Spinal cord (tissue), 10 donors: Measurements from ENCODE around the gene AQP4. TPM values are rescaled to one million over a fixed set of nuclear protein-coding genes. Genes with fewer than 3 reads are reported as not detected.

Experiments
- DNase-seq, 6 donors: peaks; one replicate each; pipeline versions ENCODE4 v3.0.0 to v3.0.0-alpha.2; 2013 to 2015; ENCODE audit warnings: low spot score in 6 of 6, low read depth in 4 of 6
- H3K27ac ChIP-seq: one replicate; pipeline ENCODE4 v1.5.1; 2013; ENCODE audit warnings: low read depth, low read length, control low read depth
- H3K27me3 ChIP-seq: one replicate; pipeline ENCODE4 v1.6.1; 2013; ENCODE audit warnings: low read length; ENCODE audit not compliant: control insufficient read depth, insufficient read depth
- H3K36me3 ChIP-seq: one replicate; pipeline ENCODE4 v1.6.1; 2013; ENCODE audit warnings: low read length; ENCODE audit not compliant: control insufficient read depth, insufficient read depth
- H3K4me1 ChIP-seq: one replicate; pipeline ENCODE4 v1.6.1; 2013; ENCODE audit warnings: low read length; ENCODE audit not compliant: control insufficient read depth, insufficient read depth
- H3K4me3 ChIP-seq: one replicate; pipeline ENCODE4 v1.5.1; 2013; ENCODE audit warnings: low read depth, low read length, control low read depth
- H3K9me3 ChIP-seq: one replicate; pipeline ENCODE4 v1.6.1; 2013; ENCODE audit warnings: low read length; ENCODE audit not compliant: control insufficient read depth, insufficient read depth
- WGBS: methylation state at CpG from one replicate; pipeline ENCODE4 v1.1.5; 2013; ENCODE audit warnings: missing lambda C conversion rate; ENCODE audit not compliant: insufficient coverage; 5-methylcytosine and 5-hydroxymethylcytosine counted together
- polyA plus RNA-seq, 2 donors: library from polyadenylated mRNA; unstranded; fragments of 120-200 nt; gene quantifications; one replicate each; pipeline ENCODE4 v1.2.1, GENCODE V29; 2013; ENCODE audit not compliant: insufficient read length in 2 of 2
- total RNA-seq, 2 donors: library from RNA; depleted of rRNA in 1 of 2; stranded (reverse); fragments of 120-200 nt in 1 of 2; fragments of >200 nt in 1 of 2; gene quantifications; one replicate each; pipeline versions ENCODE4 v1.2.3 to v1.2.4, GENCODE V29; 2013 to 2014
- donor health status: healthy.

AQP4 gene
- total and polyA plus RNA-seq, 4 donors = 305 to 1,006 (median 577) TPM

GRCh38 chr18:26818461-26818860, 47.0 kb downstream of the AQP4 start:
- H3K4me3 ChIP-seq = no peak overlapping the region
- DNase-seq = no peak
- no CpG with 5 or more reads among the region's 1 CpG for WGBS
- H3K9me3 ChIP-seq = peaks cover 11% of the 10 kb centered on the region
- no peaks in the 10 kb centered on the region for H3K27me3 ChIP-seq
- no peak overlapping the region for H3K27ac ChIP-seq
- no peaks in the 10 kb centered on the region for H3K4me1 ChIP-seq
- H3K36me3 ChIP-seq = no peaks in the 10 kb centered on the region

GRCh38 chr18:26813043-26813442, 52.5 kb downstream of the AQP4 start:
- DNase-seq = peak in 5 of 6 donors; percentile 48 to 90 (median 57)
- Histone ChIP-seq H3K9me3 (peaks cover 3% of the 10 kb centered on the region), H3K4me1 (no peaks in the 10 kb centered on the region), H3K4me3 (no peak overlapping the region), H3K27ac (no peak overlapping the region), H3K27me3 (no peaks in the 10 kb centered on the region), H3K36me3 (no peaks in the 10 kb centered on the region)
- no CpG with 5 or more reads among the region's 1 CpG for WGBS

GRCh38 chr18:26812462-26812861, 53.0 kb downstream of the AQP4 start:
- WGBS = 100% methylated on average over 1 of the region's 3 CpGs
- no peaks in the 10 kb centered on the region for H3K27me3 ChIP-seq
- H3K36me3 ChIP-seq = no peaks in the 10 kb centered on the region
- peak in 1 of 6 donors; percentile 5 for DNase-seq
- no peaks in the 10 kb centered on the region for H3K9me3 ChIP-seq
- H3K4me3 ChIP-seq = no peak overlapping the region
- H3K27ac ChIP-seq = no peak overlapping the region
- H3K4me1 ChIP-seq = no peaks in the 10 kb centered on the region

GRCh38 chr18:26809346-26809745, 56.2 kb downstream of the AQP4 start:
- no peaks in the 10 kb centered on the region for H3K27me3 ChIP-seq
- no peaks in the 10 kb centered on the region for H3K36me3 ChIP-seq
- H3K4me3 ChIP-seq = no peak overlapping the region
- H3K4me1 ChIP-seq = peaks cover 4% of the 10 kb centered on the region
- 82% methylated on average over 5 of the region's 5 CpGs for WGBS
- H3K27ac ChIP-seq = no peak overlapping the region
- no peaks in the 10 kb centered on the region for H3K9me3 ChIP-seq
- DNase-seq = no peak

GRCh38 chr18:26806224-26806623, 59.3 kb downstream of the AQP4 start:
- Histone ChIP-seq H3K4me1 (peaks cover 5% of the 10 kb centered on the region), H3K9me3 (no peaks in the 10 kb centered on the region), H3K27me3 (no peaks in the 10 kb centered on the region), H3K36me3 (no peaks in the 10 kb centered on the region), H3K27ac (no peak overlapping the region), H3K4me3 (no peak overlapping the region)
- DNase-seq = no peak
- no CpG with 5 or more reads among the region's 1 CpG for WGBS

GRCh38 chr18:26804519-26804918, 61.0 kb downstream of the AQP4 start:
- Histone ChIP-seq H3K27me3 (no peaks in the 10 kb centered on the region), H3K36me3 (no peaks in the 10 kb centered on the region), H3K9me3 (no peaks in the 10 kb centered on the region), H3K4me1 (peaks cover 5% of the 10 kb centered on the region), H3K27ac (no peak overlapping the region), H3K4me3 (no peak overlapping the region)
- WGBS = 6% methylated on average over 1 of the region's 1 CpG
- peak in 5 of 6 donors; percentile 33 to 84 (median 53) for DNase-seq

- no peak overlapping the region for H3K4me3 ChIP-seq
- no peaks in the 10 kb centered on the region for H3K36me3 ChIP-seq
- no peaks in the 10 kb centered on the region for H3K9me3 ChIP-seq
- H3K27me3 ChIP-seq = no peaks in the 10 kb centered on the region
- no peak for DNase-seq
- H3K4me1 ChIP-seq = peaks cover 5% of the 10 kb centered on the region
- no peak overlapping the region for H3K27ac ChIP-seq
These were observed 61.9 kb downstream of the AQP4 start for GRCh38 chr18:26803643-26804042.

GRCh38 chr18:26802330-26803200, 62.9 kb downstream of the AQP4 start:
- 46% methylated on average over 1 of the region's 4 CpGs for WGBS
- Histone ChIP-seq H3K27ac (no peak overlapping the region), H3K27me3 (no peaks in the 10 kb centered on the region), H3K36me3 (no peaks in the 10 kb centered on the region), H3K9me3 (no peaks in the 10 kb centered on the region), H3K4me1 (peaks cover 5% of the 10 kb centered on the region), H3K4me3 (no peak overlapping the region)
- peak in 1 of 6 donors; percentile 49 for DNase-seq
